Mucosa of rectum (tissue), 2 donors: Measurements from ENCODE around the gene OR10H4.
"Not testable (repeated sequence)": the region's sequence is repeated elsewhere in the genome, so short reads cannot be mapped to it uniquely, and the experiment has no call there.

Source experiments
- H3K27ac ChIP-seq, 2 donors: one replicate each; pipeline ENCODE4 v1.7.0; 2013; ENCODE audit warnings: inconsistent platforms in 2 of 2, low read depth in 2 of 2, low read length in 2 of 2
- H3K27me3 ChIP-seq, 2 donors: one replicate each; pipeline ENCODE4 v1.7.0; 2013; ENCODE audit warnings: low read length in 2 of 2; ENCODE audit not compliant: control insufficient read depth in 2 of 2, insufficient read depth in 2 of 2
- H3K36me3 ChIP-seq, 2 donors: one replicate each; pipeline ENCODE4 v1.7.0; 2013; ENCODE audit warnings: low read length in 2 of 2; ENCODE audit not compliant: control insufficient read depth in 2 of 2, insufficient read depth in 2 of 2
- H3K4me1 ChIP-seq, 2 donors: one replicate each; pipeline ENCODE4 v1.7.0; 2013; ENCODE audit warnings: low read length in 2 of 2, mild to moderate bottlenecking in 1 of 2; ENCODE audit not compliant: control insufficient read depth in 2 of 2, insufficient read depth in 2 of 2
- H3K4me3 ChIP-seq, 2 donors: one replicate each; pipeline ENCODE4 v1.7.0; 2013; ENCODE audit warnings: low read length in 2 of 2
- H3K9ac ChIP-seq, 2 donors: one replicate each; pipeline ENCODE4 v1.7.0; 2013; ENCODE audit warnings: low read length in 2 of 2, low read depth in 1 of 2, mild to moderate bottlenecking in 1 of 2
- H3K9me3 ChIP-seq, 2 donors: one replicate each; pipeline ENCODE4 v1.7.0; 2013; ENCODE audit warnings: low read length in 2 of 2; ENCODE audit not compliant: control insufficient read depth in 2 of 2
- donor health status: healthy.
- donor health status: Normal muscosa, but diverticular disease.

The OR10H4 gene, protein sequence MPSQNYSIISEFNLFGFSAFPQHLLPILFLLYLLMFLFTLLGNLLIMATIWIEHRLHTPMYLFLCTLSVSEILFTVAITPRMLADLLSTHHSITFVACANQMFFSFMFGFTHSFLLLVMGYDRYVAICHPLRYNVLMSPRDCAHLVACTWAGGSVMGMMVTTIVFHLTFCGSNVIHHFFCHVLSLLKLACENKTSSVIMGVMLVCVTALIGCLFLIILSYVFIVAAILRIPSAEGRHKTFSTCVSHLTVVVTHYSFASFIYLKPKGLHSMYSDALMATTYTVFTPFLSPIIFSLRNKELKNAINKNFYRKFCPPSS

DNA sequence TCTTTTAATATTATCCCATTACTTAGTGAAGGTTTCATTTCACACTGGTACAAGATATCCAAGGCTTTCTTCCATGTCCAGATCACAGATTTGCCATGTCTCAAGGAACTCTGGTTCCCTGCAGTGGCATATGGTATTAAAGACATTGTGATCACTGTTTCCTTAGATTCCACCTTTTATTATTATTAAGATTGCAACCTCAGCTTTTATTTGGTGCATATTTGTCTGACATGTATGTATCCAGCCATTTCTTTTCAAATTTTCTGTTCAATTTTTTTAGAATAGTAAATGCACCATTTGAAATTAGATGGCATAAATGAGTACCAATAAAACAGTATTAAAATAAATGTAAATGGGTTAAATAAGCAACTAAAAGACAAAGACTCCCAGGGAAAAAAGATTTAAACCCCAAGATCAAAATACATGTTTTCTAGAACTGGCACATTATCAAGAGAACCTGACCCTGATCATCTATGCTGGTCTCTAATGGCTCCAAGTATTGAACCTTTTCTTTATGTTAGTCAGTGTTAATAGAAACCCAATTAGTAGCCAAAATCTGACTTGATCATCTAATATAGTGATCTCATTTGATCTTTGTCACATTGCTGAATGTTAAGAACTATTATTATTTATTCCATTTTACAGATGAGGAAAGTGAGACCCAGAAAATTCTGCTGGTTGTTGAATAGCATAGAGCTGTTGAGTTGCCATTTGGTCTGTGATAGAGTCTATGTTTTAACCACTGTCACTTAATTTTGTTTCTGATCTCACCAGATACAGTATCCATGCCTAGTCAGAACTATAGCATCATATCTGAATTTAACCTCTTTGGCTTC is at the start of gene OR10H4:
TSS of gene OR10H4 (plus strand) at position 786 of the 836 bp plus-strand sequence. CDS start at position 786, 0 bp downstream.
- no peak within 1 kb of the TSS for H3K27ac ChIP-seq
- no peak within 1 kb of the TSS for H3K9ac ChIP-seq
- peaks cover 2 to 6% of the 10 kb centered on the region in 2 donors for H3K9me3 ChIP-seq
- no peak within 1 kb of the TSS for H3K4me3 ChIP-seq
- no peaks in the 10 kb centered on the region for H3K27me3 ChIP-seq
- H3K4me1 ChIP-seq, result no peaks in the 10 kb centered on the region
- no peaks in the 10 kb centered on the region for H3K36me3 ChIP-seq

DNA sequence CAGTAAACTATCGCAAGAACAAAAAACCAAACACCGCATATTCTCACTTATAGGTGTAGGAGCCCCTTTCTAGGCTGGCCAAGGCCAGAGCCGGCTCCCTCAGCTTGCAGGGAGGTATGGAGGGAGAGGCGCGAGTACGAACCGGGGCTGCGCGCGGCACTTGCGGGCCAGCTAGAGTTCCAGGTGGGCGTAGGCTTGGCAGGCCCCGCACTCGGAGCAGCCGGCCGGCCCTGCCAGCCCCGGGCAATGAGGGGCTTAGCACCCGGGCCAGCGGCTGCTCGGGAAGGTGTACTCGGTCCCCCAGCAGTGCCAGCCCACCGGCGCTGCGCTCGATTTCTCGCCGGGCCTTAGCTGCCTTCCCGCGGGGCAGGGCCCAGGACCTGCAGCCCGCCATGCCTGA is 49.2 kb upstream of the OR10H4 start:
- H3K27ac ChIP-seq, H3K4me1 ChIP-seq, H3K27me3 ChIP-seq, H3K9ac ChIP-seq, H3K4me3 ChIP-seq, H3K36me3 ChIP-seq, H3K9me3 ChIP-seq: not testable (repeated sequence)

GRCh38 chr19:15900032-15900431 is 48.8 kb upstream of the OR10H4 start:
- not testable (repeated sequence) for H3K9ac ChIP-seq, H3K9me3 ChIP-seq, H3K4me3 ChIP-seq, H3K4me1 ChIP-seq, H3K27me3 ChIP-seq, H3K36me3 ChIP-seq, H3K27ac ChIP-seq

GRCh38 chr19:15900504-15900903 is 48.3 kb upstream of the OR10H4 start:
- Histone ChIP-seq H3K4me1 (peaks cover 7 to 8% of the 10 kb centered on the region in 2 donors), H3K4me3 (no peak overlapping the region), H3K9me3 (no peaks in the 10 kb centered on the region), H3K27me3 (no peaks in the 10 kb centered on the region), H3K9ac (no peak overlapping the region), H3K36me3 (no peaks in the 10 kb centered on the region), H3K27ac (no peak overlapping the region)

GRCh38 chr19:15902254-15902653 is 46.6 kb upstream of the OR10H4 start:
- H3K4me3 ChIP-seq, result no peak overlapping the region
- H3K36me3 ChIP-seq, result no peaks in the 10 kb centered on the region
- no peak overlapping the region for H3K9ac ChIP-seq
- H3K27me3 ChIP-seq, result no peaks in the 10 kb centered on the region
- peaks cover 6 to 7% of the 10 kb centered on the region in 2 donors for H3K4me1 ChIP-seq
- no peak overlapping the region for H3K27ac ChIP-seq
- no peaks in the 10 kb centered on the region for H3K9me3 ChIP-seq

DNA sequence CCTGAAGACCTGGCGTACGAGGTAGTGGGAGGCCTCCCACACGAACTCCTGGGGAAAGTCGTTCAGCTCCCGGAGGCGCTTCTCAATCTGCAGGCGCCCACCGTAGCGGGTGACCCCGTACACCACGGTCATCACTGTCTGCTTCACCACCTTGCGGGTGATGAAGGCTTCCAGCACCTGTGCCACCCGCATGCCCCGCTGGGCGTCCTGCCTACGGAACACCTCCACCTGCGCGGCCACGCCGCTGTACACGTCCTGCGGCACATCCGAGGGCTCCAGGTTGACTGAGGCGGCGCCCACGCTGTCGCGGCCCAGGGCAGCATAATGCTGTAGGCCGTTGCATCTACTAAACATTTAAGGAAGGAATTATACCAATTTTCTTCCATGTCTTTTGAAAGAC is 45.9 kb upstream of the OR10H4 start:
- not testable (repeated sequence) for H3K27me3 ChIP-seq, H3K9ac ChIP-seq, H3K36me3 ChIP-seq, H3K27ac ChIP-seq, H3K9me3 ChIP-seq, H3K4me1 ChIP-seq, H3K4me3 ChIP-seq

- H3K27ac ChIP-seq, result no peak overlapping the region
- no peaks in the 10 kb centered on the region for H3K36me3 ChIP-seq
- H3K9ac ChIP-seq, result no peak overlapping the region
- no peaks in the 10 kb centered on the region for H3K4me1 ChIP-seq
- no peak overlapping the region for H3K4me3 ChIP-seq
- H3K9me3 ChIP-seq, result no peaks in the 10 kb centered on the region
- no peaks in the 10 kb centered on the region for H3K27me3 ChIP-seq
Measured at GRCh38 chr19:15905026-15905425, 43.8 kb upstream of the OR10H4 start.

DNA sequence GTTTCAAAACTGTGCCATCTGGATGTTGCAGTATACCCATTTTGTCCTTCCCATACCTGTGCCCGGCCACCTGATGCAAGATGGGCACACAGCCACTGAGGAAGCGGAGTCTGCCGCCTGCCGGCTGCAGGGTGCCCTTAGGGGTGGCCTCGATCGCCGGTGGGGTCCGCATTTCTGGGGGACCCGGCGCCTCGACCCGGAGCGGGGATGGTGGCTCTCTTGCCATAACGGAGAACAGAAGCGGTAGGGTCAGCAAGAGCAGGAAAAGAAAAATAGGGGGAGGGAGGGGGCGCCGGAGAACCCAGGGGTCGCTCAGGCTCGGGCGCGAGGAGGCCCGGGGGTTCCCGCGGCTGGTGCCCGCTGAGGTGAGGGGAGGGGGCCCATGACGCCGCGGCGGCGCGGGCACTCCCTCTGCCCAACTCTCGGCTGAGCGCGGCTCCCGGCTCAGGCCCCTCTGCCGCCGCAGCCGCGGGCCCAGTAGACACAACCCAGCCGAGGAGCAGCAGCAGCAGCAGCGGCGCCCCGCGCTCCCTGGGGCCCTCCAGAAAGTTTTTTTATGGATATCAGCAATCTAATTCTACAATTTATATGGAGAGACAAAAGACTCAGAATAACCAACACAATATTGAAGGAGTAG is 37.1 kb upstream of the OR10H4 start:
- peaks cover 0 to 3% of the 10 kb centered on the region in 2 donors for H3K36me3 ChIP-seq
- peaks cover 0 to 4% of the 10 kb centered on the region in 2 donors for H3K9me3 ChIP-seq
- H3K9ac ChIP-seq, result no peak overlapping the region
- peaks cover 0 to 9% of the 10 kb centered on the region in 2 donors for H3K27me3 ChIP-seq
- H3K27ac ChIP-seq, result no peak overlapping the region
- H3K4me1 ChIP-seq, result no peaks in the 10 kb centered on the region
- H3K4me3 ChIP-seq, result no peak overlapping the region

GRCh38 chr19:15913384-15913783 is 35.4 kb upstream of the OR10H4 start:
- no peak overlapping the region for H3K4me3 ChIP-seq
- H3K4me1 ChIP-seq, result no peaks in the 10 kb centered on the region
- no peak overlapping the region for H3K9ac ChIP-seq
- peaks cover 0 to 9% of the 10 kb centered on the region in 2 donors for H3K27me3 ChIP-seq
- H3K27ac ChIP-seq, result no peak overlapping the region
- H3K36me3 ChIP-seq, result peaks cover 0 to 3% of the 10 kb centered on the region in 2 donors
- peaks cover 0 to 4% of the 10 kb centered on the region in 2 donors for H3K9me3 ChIP-seq

GRCh38 chr19:15913830-15914229 is 35.0 kb upstream of the OR10H4 start:
- Histone ChIP-seq H3K4me3 (no peak overlapping the region), H3K27ac (no peak overlapping the region), H3K4me1 (no peaks in the 10 kb centered on the region), H3K9me3 (peaks cover 0 to 4% of the 10 kb centered on the region in 2 donors), H3K27me3 (peaks cover 0 to 9% of the 10 kb centered on the region in 2 donors), H3K9ac (no peak overlapping the region), H3K36me3 (peaks cover 0 to 3% of the 10 kb centered on the region in 2 donors)
